Cardiac fibroblast (primary cell): ENCODE data around the gene ANKRD27.

ENCODE experiments used
- DNase-seq, 2 donors: peaks; one replicate each; pipeline versions ENCODE4 v3.0.0 to v3.0.0-alpha.2; 2010; ENCODE audit warnings: low read depth in 2 of 2
- H3K4me3 ChIP-seq, 2 donors: replicated peaks in 1 of 2; 1 replicate in 1 of 2; 2 replicates in 1 of 2; pipeline ENCODE4 v1.5.1; 2011; ENCODE audit warnings: low read depth in 2 of 2, low read length in 2 of 2, mild to moderate bottlenecking in 2 of 2, moderate library complexity in 1 of 2
- CTCF ChIP-seq: IDR thresholded peaks from one replicate; pipeline ENCODE4 v1.5.1; 2011; ENCODE audit warnings: low read depth, mild to moderate bottlenecking, low read length, inconsistent platforms

ANKRD27 gene

DNA sequence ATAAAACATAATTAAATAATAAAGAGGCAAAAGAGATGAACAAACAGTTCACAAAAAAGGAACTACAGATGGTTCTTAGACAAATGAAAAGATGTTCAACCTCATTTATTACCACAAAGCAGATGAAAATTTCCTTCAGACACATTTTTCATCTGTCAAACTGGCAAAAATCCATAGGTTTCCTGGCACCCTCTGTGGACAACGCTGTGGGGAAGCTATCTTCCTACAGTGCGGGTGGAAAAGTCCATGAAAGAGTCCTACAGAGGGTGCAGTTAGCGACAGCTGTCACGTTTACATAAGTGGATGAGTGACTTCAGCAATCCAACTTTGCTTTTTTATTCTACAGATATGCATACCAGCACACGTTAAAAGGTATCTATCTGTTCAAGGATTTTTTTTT lies 124.3 kb downstream of the ANKRD27 start:
- TF ChIP-seq CTCF, result no peak
- no peak for DNase-seq
- H3K4me3 ChIP-seq, result no peak overlapping the region
